Uterine smooth muscle cell (primary cell): ENCODE data around the gene LASP1. TPM values are rescaled to one million over a fixed set of nuclear protein-coding genes. Genes with fewer than 3 reads are reported as not detected.

Experiments
- total RNA-seq: library from RNA; depleted of rRNA; stranded (reverse); fragments of >200 nt; gene quantifications from 2 replicates; pipeline ENCODE4 v1.2.3, GENCODE V29; 2014

The LASP1 gene
- 88.9 and 104 TPM in 2 replicates for total RNA-seq

DNA sequence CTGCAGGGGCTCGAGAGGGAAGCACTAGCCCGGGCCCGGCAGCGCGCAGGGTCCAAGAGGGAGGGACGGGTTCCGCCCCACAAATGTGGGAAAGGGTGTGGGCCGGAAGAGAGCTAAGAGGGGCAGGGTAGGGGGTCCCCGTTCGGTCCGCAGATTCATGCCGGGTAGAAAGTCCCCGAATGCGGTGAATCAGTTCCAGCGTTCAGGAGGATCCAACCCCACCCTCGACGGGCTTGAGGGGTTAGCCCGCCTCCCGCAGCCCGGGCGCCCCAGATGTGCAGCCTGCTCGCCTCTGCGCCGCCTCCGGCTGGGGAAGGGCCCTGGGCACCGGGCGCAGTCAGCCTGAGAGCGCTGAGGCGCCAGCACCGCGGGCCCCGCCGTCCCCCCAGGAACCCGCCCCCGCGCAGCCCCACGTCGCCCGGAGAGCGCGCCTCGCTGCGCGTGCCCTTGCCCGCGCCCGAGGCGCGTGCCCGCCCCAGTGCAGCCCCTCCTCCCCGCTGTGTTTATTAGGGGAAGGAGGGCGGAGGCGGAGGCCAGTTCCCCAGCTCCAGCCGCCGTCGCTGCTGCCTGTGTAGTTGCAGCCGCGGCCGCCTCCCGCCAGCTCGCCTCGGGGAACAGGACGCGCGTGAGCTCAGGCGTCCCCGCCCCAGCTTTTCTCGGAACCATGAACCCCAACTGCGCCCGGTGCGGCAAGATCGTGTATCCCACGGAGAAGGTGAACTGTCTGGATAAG, at the start of gene LASP1:
Gene LASP1, plus strand, starts transcription at position 533 of the 733 bp plus-strand sequence. Its CDS starts 132 bp downstream, at position 665.

DNA sequence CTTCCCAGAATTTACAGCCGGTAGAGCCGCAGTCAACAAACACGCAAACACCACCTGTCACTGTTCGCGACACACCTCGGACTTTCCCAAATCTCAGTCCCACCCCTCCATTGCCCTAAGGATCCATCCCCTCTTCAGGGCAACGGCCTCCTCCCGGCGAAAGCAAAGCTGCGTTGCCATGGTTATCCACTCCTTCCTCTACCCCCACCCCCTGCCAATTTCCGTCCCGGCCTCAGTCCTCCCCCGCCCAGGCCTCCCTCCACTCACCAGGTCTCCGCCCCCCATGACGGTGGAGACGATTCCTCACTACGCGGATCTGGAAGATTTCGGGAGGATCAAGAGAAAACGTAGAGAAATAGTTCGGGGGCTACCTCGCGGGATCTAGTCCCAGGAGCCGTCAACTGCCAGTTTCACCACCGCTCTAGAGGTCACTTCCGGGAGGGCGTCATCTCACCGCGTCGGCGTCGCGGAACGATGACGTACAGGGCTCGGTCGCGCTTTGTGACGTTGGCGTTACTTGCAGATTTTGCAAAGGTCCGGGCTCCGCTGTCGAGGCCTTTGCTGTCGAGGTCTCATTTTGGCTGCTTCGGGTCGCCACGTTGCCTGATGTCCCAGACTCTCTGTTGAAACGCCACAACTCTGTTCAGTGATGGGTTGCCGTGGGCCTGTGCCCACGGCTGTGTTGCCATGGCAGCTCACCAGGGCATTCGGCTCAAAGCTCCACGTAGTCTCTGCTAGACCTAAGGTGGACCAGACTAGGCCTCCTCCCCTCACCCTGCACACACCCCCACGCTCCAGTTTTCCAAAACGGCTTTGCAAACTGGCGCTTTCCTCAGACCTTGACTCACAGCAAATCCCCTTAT, 44.7 kb upstream of the LASP1 start, which contains the start of gene CWC25:
Gene CWC25, minus strand, starts transcription at position 423 of the 863 bp plus-strand sequence. Its CDS starts 138 bp downstream, at position 285.

GRCh38 chr17:38853292-38854219, 16.3 kb upstream of the LASP1 start, which contains the start of gene RPL23:
Gene RPL23 (minus strand): TSS chr17:38853721. CDS start chr17:38853710, 11 bp downstream.

GRCh38 chr17:38925263-38925995, 55.6 kb downstream of the LASP1 start, which contains the start of gene LASP1NB:
Gene LASP1NB (plus strand): TSS chr17:38925614.

DNA sequence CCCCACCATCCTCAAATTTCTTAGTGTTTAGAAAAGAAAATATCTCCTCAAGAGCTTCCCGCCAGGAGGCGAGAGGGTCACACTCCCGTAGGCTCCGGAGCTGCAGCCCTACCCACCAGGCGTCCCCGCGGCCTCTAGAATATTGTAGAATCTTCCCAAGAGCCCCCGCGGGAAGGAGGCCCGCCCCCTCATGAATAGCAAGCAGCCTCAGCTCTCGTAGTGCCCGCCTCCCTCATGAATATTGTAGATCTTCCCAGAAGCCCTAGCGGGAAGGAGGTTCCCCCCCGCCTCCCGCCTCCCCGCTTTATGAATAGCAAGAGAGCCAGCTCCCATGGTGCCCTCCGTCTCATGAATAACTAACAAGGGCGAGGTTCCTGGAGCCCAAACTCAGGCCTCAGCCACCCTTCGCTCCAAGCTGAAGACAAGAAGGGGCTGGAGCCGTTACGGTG, 97.5 kb downstream of the LASP1 start, which contains the start of gene FBXO47:
Gene FBXO47, minus strand, starts transcription at position 114 of the 449 bp plus-strand sequence. CDS start 4,378 bp downstream, outside the sequence.

Other genes with a start within 250 kb of the LASP1 start
- 0.55 and 0.87 TPM in 2 replicates for gene EPOP, start 195.1 kb upstream of the LASP1 start, total RNA-seq
- gene MLLT6, start 164.8 kb upstream of the LASP1 start, total RNA-seq, result 19.7 and 20.7 TPM in 2 replicates
- gene CISD3, start 139.7 kb upstream of the LASP1 start, total RNA-seq, result 2.7 and 4.0 TPM in 2 replicates
- gene PCGF2, start 121.7 kb upstream of the LASP1 start, total RNA-seq, result 2.2 and 4.0 TPM in 2 replicates
- gene PSMB3, start 117.3 kb upstream of the LASP1 start, total RNA-seq, result 315 and 392 TPM in 2 replicates
- 61.8 and 74.5 TPM in 2 replicates for gene PIP4K2B, start 70.5 kb upstream of the LASP1 start, total RNA-seq
- gene CWC25, start 44.7 kb upstream of the LASP1 start, total RNA-seq, result 10.9 and 12.6 TPM in 2 replicates
- gene RPL23, start 16.3 kb upstream of the LASP1 start, total RNA-seq, result 1,266 and 1,824 TPM in 2 replicates
- gene FBXO47, start 97.3 kb downstream of the LASP1 start, total RNA-seq, result 0.11 TPM in 1 of 2 replicates, not detected in the other